Endothelial cell of hepatic sinusoid (primary cell): ENCODE data around the gene MYH6.

Source experiments
- in situ Hi-C: cut with HindIII; loops from 2 replicates; pipeline ENCODE4 v1.10.0; 2017; ENCODE audit warnings: low sequenced_read_pairs

Gene MYH6

GRCh38 chr14:23339506-23340268, 68.4 kb downstream of the MYH6 start:
- in situ Hi-C loops = no loop called here

- in situ Hi-C loops = no loop called here
Measured at GRCh38 chr14:23335623-23336022, 72.5 kb downstream of the MYH6 start.
